Limb (tissue), 2 donors: Measurements from ENCODE around the gene TASP1.

Source experiments
- DNase-seq, 2 donors: peaks; one replicate each; pipeline ENCODE4 v3.0.0-alpha.2; 2016; ENCODE audit errors: extremely low spot score in 2 of 2

Gene TASP1

DNA sequence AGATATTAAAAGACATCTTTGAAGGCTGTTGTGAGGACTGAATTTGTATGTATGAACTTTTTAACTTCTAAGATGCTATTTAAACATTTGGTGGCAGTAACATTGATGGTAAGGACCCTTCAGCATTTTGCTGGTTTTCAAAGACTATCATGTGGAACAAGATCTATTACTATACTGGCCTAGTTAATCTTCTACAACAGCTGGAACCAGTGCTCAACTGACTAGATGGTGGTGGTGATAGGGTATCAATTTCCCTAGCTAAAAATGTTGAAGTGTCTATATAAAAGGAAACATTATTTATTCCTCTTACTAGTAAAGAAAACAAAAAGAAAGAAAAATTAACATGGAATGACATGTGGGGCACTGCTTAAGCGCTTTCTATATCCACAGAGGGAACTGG lies 195.7 kb downstream of the TASP1 start:
- no peak for DNase-seq

DNA sequence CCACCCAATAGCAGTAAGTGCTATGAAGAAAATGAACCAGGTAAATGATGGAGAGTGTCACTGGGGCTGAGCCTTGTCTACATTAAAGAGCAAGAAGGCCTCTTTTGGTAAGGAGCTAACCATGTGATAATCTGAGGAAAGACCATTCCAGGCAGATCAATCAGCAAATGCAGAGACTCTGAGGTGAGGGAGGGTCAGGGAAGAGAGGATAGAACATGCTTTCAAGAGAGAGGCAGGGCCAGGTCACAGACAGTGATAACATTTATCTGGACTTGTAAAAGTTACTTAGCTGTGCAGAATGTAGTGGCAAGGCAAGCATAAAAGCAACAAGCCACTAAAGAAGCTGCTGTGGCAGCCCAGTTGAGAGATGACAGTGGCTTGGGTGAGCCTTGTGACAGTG lies 197.3 kb downstream of the TASP1 start:
- no peak for DNase-seq

DNA sequence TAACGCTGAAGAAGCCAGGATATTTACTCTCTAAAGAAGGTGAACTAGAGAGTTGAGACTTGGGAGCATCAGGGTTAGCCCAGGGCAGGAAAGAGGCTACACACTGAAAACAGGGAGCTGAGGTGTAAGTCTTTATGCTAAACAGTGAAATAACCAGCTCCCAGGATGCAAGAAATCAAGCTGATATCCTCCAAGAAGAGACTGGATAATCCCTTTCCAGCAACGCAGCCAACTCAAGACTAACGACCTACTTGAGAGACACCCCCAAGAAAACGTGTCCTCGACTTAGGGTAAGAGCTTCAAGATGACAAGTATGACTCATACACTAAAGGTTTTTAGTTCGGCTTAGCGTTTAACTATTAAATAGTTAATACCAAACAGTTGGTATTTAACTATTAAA lies 202.2 kb downstream of the TASP1 start:
- DNase-seq = no peak

DNA sequence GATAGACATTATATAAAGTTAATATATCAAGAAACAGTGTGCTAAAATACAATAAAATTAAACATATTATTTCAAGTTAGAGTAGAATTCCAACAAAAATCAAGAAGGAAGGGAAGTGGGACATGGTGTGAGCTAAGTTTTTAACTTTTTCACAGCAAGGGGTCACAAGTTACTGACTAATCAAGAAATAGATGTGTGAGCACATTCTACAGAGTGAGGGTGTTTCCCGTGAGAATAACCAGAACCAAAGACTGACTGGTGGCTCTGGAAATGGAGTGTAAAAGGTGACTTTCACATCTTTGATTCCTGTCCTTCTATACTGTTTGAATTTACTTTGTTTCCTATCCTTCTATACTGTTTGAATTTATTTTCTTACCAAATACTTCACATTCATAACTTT lies 206.6 kb downstream of the TASP1 start:
- no peak for DNase-seq

DNA sequence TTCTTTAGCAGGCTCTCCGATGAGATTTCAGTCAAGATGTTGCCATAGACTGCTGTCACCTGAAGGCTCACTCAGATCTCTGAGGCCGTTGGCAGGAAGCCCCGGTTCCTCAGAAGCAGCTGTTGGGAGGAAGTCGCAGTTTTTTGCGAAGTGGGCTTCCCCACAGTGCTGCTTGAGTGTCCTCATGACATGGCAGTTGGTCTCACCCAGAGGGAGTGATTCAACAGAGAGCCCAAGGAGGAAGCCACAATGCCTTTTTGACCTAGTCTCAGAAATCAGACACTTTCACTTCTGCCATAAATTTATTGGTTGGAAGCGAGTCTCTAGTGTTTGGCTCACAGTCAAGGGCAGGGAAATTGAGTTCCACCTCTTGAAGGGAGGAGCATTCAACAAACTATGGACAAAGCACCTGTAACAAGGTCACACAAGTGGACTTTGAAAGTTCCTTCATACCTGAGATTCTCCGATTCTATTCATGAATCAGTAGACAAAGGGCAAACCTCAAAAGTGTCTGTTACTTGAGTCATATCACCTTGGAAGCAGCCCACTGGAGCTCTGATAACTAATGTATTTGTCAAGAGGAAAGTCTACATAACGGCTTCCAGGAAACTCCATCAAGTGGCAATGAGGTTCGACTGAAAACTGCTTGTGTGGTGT lies 208.3 kb downstream of the TASP1 start:
- no peak for DNase-seq

DNA sequence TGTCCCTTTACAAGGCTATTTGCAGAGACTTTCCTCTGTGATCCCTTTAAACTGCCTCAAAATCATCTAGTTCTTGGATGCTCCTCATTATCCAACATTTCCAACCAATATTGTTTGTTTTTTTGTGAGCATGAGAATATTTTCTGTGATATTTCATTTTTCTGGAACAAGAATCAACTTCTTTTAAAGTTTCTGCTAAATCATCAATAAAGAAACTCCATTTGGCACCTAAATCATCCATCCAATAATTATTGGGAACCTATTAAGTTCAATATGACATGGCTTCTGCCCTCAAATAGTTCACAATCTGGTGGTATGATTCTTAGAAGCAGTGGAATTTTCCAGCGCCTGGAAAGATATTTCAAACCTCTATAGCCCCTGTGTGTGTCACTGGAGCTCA lies 210.0 kb downstream of the TASP1 start:
- no peak for DNase-seq

DNA sequence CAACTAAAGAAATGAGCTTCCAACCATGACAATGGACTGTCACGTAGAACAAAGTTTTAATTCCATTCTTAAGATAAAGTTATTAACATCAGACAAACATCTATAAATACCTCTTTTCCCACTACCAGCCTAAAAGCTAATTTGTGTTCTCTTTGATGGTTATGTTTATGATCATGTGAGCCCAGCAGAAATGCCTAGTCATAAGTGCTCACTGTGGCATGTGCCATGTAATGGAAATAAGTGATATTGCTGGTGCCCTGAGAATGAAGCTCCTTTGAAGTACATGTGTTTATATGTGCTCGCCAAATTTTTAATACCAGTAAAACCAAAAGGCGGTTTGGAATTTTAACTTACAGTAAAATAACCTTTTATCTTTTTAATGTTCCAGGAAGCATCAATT lies 211.9 kb downstream of the TASP1 start:
- no peak for DNase-seq

DNA sequence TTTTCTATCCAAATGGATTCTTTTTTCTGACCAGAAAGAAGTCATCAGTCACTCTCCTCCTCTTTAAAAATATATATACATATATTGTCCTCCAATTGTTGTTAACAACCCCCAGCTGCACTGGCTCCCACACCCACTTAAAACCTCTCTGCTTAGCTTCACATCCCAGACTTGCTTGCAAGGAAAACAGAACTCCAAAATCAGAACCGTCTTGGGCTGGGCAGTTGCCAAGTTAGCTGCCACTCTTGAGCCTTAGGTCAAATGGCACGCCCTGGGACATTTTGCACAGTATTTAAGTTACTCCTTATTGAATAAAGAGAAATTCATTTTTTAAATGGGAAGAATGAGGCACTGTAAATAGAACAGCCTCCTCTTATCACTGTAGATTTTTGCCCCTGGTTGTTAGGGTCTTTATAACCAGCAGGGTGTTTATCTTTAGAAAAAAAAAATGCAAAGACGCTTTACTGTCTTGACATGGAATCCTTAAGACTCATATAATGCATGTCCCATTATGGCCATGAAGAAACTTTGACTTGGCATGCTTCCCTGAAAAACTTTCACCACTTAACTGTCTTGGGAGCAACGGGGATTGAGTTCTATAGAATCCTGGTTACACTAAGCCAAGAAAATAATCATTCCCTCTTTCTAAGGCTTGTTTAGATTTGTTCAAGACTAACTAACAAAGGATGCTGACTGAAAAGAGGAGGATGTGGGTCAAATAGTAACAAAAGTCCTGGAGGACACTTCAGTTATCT lies 213.2 kb downstream of the TASP1 start:
- DNase-seq = peak in 1 of 2 donors; percentile 38

DNA sequence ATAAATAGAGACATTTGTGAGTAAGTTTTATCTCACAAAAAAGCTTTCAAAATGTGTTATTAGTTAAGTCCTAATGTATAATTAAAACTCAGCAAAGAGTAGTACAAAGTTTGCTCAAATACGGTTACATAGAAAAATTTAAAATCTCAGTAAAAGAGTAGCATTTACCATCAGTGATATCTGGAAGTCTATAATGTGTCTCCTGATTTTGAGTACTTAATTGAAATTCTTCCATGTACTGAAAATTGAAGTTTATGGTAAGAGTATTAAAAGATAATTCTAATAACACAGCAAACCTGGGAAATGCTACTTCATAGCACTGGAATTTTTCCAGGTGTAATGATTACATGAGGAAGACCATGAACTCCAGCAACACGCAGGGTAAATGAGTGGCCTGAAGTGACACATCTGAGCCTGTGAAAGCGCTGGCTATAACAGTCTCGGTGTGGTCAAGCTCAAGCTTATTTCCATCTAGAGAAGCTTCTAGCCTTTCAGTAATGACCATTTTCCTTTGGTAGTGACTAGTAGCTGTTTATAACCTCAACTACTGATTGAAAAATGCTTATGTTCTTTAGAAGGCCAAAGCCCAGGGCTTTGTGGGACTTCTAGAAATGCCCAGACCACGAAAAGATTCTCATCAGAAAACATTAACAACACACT lies 214.4 kb downstream of the TASP1 start:
- no peak for DNase-seq

DNA sequence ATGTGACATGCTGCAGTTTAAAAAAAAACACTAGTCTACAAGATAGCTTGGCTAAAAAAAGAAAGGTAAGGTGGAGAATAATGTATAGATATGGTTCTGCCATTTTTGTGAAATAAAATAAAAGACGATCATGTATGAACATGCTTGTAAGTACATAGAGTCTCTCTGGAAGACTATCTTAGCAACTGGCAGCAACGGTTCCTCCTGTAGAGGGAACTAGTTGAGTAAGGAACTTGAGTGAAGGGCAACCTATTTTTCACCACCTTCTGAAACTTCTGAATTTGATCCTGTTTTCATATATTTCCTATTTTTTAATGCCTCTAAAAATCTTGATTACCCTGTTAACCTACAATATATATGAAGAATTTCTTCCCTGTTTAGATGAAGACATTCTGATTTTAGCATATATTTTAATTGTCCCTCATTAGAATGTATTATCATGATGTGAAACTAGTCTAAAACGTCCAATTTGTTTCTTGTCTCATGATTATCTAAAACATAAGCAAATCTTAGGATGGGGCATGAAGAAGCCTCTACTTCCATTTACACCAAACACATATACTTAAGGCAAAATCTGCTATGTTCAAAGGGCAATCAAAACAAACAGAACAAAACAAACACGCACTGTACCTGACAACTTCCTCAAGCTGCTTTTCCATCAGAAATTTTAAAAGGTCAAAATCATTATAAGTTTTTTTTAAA lies 215.1 kb downstream of the TASP1 start:
- no peak for DNase-seq

DNA sequence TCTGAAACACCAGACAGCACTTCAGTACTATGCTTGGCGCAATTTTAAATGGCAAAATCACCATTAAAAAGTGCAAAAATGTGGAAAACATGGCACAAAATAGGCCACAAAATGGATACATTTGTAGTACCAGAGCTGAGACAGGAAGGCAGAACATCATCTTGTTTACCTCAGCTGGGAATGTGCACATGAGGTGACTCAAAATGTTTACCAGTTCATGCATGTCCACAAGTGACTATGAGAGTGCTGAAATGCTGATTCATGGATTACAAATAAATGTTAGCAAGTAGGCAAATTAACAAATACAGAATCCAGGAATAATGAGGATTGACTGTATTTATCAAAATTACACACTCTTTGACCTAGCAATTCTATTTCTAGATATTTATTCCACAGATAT lies 216.1 kb downstream of the TASP1 start:
- DNase-seq = no peak

DNA sequence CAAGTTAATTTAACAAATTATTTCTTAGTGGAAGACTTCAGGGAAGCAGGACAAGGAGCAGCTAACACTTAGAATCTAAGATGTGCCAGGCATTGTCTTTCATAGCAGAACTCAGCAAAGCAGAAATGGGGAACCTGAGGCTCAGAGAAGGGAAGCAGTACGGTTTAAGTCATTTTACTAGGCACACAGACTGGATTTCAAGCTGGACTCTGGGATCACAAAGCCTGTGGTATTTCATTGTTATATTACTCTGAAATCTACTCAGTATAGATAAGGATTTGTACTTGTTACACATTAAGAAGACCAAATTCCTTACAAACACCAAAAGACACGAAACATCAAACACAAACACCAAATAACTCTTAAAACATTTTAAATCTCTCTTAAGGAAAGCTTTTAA lies 218.1 kb downstream of the TASP1 start:
- no peak for DNase-seq

DNA sequence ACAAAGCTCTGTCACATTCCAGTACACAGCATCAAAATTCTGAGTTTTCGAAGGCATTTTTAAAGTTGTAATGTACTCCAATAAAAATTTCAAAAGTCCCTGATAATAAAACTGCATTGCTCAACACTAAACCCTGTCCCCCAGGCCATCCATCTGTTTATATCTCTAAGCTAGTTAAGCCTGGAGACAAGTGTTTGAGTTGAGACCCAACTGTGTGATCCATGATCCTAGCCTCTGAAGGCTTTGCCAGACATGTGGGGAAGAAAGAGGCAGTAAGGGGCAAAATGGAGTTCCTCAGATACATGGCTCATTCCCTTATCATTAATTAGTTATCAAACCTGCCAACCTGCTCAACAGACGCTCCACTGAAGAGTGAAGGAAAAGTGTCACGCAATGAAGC lies 219.3 kb downstream of the TASP1 start:
- DNase-seq = no peak

DNA sequence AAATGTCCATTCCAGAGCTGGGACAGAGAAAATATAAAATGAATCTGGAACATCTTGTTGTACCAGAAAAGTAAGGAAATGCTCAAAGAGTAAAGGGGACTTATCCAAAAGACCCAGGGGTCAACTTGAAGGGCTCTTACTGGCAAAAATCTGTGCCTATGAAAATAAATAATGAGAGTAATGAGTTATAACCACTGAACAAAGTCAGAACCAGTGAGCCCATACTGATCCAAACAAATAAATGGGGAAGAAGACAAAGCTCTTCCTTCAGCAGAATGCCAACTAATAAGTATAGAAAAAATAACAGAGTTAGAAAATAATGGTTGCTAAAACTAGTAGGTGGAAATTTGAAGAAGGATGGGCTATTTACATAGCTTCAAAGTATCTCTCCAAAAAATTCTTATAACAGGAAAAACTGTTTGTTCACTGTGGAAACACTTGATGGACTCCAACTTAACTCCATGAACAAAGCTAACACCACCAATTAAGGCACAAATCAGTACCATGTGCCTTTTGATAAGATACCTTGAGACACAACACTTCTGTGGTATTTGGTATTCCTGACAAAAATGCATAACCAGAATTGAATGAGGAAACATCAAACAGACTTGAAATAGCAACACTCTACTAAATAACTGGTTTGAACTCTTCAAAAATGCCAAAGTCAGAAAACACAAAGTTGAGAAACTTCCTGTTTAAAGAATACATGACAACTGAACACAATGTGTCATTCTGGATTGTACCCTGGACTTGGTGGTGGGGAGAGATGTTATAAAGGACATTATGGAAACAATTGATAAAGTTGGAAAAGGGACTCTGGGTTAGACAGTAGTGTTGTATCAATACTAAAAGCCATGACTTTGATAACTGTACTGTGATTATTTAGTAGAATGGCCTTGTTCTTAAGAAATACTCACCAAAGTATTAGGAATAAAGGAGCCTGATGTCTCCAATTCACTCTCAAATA lies 220.2 kb downstream of the TASP1 start:
- DNase-seq = no peak

DNA sequence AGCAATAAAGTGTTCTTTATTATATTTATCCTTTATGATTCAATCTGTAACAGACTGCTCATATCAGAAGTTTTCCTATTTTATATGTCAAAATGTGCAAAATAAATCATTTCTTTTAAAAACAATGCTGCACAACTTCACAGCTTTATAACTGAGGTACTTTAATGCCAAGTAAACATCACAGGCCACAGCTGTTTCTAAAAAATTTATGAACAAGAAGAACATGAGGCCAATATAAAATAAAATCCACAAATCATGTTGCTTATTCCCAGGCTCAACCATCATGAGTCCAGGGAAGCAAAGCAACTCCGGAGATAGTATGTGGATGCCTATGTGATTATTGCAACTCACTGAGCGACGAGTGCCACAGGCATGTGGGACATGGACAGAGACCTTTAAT lies 222.2 kb downstream of the TASP1 start:
- no peak for DNase-seq

DNA sequence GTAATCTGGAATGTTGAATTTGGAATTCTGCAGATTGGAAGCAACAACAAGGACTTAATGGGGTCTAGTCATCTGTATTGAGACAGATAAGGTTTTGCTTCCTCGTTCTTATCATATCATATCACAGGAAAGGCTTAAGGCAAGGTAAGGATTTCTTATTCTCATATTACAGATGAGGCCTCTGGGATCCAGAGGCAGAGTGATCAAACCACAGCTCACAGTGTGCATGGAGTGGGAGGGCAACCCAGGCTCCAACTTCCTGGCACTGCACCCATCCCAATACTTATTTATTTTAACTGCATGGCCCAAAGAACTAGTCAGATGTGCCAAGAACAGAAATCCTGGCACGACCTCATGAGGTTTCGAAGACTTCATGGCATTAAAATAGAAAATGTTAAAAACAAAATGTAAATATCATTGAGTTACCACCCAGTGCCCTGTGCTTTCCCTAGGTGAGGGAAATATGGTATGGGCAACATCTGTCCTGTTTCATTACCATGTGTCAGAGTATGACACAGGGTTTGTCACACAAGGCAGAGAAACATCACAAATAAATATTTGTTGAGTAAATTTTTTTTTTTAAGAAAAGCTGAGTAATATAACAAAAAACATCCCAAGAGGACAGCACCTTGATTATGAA lies 225.8 kb downstream of the TASP1 start:
- DNase-seq = no peak

DNA sequence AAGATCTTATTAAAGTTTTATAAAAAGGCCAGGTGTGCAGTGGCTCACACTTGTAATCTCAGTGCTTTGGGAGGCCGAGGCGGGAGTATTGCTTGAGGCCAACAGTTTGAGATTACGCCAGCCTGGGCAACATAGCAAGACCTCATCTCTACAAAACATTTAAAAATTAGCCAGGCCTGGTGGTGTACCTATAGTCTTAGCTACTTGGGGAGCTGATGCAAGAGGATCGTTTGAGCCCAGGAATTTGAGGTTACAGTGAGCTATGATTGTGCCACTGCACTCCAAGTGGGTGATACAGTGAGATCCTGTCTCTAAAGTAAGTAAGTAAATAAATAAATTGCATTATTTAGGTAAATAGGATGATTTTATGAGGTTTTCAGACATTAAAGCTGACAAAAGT lies 234.4 kb downstream of the TASP1 start:
- DNase-seq = no peak

DNA sequence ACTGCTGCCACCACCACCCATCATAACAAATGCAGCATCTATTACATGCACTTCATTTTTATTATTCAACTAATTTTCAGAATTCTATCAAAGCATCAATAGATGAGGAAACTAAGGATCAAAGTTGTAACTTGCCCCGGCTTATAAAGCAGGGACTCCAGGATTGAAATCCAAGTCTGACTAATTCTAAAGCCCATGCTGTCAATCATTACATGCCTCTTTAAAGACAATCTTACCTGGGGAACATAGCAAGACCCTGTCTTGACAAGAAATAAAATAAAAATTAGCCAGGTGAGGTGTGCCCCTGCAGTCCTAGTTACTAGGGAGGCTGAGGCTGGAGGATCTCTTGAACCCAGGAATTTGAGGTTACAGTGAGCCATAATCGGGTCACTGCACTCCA lies 235.3 kb downstream of the TASP1 start:
- no peak for DNase-seq

DNA sequence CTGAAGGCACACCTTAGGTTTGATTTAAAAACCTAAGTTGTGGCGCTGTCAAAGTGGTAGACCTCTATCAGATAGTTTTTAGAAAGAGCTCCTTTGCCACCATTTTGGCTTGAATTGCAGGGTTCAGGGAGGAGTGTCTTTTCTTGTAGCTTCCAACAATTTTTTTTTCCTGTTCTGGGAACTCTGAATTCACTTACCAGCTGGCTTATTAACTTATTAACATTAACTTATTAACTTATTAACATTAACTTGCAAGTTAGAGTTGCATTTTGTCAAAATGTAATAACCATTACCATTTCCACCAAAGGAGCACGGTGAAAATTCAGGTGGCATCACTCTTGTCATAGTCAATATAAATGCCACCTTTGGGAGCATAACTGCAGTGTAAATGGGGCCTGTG lies 235.7 kb downstream of the TASP1 start:
- DNase-seq = no peak

DNA sequence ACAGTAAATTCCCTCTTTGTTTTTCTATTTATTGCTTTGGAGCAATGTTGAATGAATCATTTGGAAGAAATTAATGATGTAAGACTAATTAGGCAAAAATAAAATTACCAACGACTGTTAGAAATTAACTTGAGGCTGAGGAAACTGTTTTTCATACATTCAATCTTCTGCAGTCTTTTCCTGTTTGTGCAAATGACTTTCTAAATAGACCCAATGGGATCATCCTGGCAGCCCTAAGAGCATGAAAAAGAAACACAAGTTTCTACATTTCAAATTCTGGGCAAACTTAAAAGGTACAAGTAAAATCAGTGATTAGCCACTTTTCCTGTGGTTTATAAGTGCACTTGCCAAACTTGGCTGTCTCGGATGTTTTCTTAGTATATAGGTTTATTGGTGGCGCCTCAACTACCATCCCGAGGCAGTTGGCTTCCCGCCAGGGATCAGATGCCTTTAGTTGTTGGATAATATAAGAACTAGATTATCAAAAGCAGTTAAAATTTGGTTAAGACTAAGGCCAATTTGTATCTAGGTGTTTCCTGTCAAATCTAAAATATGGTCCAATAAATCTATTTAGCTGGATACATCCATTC lies 236.5 kb downstream of the TASP1 start:
- DNase-seq = no peak
